HG03175 (cell line): Measurements from ENCODE around the gene BMP5.

ENCODE experiments used
- ATAC-seq: cut with Tn5 transposase; IDR thresholded peaks from one replicate; pipeline ENCODE4 v1.9.1; 2021; ENCODE audit warnings: mild to moderate bottlenecking, moderate library complexity; ENCODE audit not compliant: unreplicated experiment

BMP5 gene

DNA sequence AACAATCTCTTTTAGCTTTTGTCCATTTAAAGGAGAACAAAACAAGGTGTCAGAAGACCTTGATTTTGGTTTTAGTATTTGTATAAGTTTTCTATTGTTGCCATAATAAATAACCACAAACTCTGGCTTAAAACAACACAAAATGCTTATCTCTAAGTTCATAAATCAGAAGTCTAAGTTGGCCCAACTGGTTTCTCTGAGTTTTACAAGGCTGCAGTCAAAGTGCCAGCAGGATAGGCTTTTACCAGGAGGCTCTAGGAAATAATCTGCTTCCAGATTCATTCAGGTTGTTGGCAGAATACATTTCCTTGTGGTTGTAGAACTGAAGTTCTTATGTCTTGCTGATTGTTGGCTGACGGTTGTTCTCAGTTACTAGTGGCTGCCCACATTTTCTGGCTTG is 149.2 kb downstream of the BMP5 start:
- no peak for ATAC-seq

DNA sequence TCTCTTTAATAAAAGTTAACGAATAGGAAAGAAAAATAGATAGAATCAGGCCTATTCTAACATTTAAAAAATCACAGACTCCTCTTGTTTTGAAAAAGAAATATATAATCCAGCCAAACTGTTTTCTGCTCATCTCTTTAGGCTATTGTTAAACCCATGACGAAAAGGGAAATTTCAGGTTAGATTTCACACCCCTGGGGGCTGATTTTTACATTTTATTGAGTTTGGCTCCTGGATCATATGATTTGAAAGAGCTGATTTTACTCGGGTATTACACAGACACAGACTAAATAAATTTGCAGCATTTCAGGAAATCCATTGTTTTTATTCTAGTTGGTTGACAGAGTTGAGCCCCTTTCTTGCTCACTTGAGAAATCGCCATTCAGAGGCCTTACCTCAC is 160.6 kb downstream of the BMP5 start:
- ATAC-seq: no peak

DNA sequence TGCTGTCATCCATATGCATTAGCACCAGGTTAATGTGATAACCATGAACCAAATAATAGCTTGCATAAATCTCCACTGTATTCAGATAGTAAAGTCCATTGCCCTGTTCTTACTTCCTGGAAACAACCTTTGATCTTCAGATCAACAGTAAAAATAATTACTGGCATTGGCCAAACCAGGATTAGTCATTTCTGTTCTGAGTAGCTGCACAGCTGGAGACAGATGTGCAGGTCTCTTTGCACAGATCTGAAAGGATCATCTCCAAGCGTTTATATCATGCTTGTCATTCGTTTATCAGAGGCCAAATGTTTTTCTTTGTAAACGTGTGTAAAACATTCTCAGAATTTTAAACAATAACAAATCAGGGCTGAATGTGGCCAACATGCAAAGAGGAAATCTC is 162.0 kb downstream of the BMP5 start:
- ATAC-seq: no peak

DNA sequence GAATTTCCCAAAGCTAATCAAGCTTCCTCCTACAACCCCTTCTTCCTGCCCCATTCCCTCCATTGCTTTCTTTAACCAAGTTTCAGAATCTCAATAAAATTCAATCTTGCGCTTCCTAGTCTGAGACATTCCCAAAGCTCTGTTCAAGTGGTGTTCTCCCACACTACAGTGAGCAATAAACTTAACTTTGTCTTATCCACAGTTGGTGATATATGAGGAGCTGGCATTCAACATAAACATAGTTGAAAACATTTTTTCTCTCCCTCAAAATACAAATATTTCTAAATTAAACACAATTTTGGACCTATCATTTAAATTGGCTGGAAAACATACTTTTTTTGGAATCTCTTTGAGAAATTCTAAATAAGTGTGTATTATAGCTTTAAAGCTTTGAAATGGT is 166.7 kb downstream of the BMP5 start:
- no peak for ATAC-seq

DNA sequence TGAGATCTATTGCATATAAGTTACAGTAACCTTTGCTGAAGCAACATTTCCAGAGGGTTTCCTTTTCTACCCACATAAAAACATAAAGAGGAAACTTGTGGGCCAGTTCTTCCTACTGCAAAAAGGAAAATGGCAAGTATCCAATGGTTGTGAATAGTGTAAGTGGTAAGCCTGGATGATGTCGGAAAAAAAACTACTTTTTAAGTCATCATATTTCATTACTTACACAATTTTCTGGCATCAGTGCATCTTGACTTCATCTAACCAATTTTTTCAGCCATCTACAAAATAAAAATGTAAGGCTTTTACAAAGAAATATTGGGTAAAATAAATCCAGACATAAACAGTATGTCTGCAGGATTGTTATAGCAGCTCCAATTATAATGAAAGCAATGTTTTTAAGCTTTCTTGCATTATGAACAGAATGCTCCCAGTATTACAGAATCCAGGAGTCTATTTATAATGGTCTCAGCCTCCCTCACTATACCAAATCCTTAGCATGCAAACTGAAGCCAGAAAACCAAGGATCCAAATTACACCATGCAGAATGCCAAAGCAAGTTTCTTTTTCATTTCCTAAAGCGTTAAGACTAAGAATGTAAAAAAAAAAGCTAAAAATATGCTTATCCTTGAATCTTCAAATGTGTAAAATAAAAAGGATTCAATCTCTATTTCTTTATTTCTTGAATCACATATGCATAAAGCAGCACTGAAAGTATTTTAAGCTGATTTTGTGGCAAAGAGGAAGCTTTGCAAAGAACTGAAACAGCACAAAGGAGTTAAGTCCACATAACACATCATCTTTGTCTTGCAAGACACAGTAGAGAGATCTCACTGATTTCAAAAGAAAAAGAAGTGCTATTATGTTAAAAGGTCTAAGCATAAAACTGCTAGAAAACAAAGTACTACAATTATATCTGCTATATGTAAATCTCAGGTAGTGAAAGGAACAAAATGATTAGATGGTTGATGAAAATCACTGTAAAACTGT is 169.6 kb downstream of the BMP5 start:
- ATAC-seq: no peak

DNA sequence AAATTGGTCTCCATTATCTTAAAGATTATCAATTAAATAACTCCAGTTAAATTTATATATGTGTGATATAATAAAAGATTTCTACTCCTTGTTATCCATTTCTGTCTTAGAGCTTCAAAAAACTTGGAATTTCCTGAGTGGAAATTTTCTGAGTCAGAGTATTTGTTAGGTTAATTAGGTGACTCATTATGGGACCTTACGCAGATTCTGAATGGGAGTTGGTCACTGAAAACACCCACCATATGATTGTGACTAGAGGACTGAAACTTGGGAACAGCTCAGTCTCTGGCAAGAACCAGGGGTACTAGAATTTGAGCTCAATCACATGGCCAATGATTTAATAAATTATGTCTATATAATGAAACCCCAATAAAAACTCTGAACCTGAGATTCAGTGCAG is 171.0 kb downstream of the BMP5 start:
- no peak for ATAC-seq
